GM12873 (cell line): Measurements from ENCODE around the gene DVL1.

Experiments
- CTCF ChIP-seq: IDR thresholded peaks from 2 replicates; pipeline ENCODE4 v1.5.1; 2012; ENCODE audit warnings: low read depth, mild to moderate bottlenecking, moderate library complexity, low read length, control low read depth; ENCODE audit not compliant: insufficient read depth; ENCODE audit errors: missing control alignments

The DVL1 gene

GRCh38 chr1:1330366-1331067 lies 18.7 kb downstream of the DVL1 start:
- TF ChIP-seq CTCF, result no peak

- TF ChIP-seq CTCF, result no peak
Measured at GRCh38 chr1:1329304-1330210, 19.7 kb downstream of the DVL1 start.

- no peak for TF ChIP-seq CTCF
Measured at GRCh38 chr1:1328254-1328653, 21.0 kb downstream of the DVL1 start.

GRCh38 chr1:1327291-1327690 lies 21.9 kb downstream of the DVL1 start:
- TF ChIP-seq CTCF, result no peak

- TF ChIP-seq CTCF, result no peak
Measured at GRCh38 chr1:1326075-1326605, 23.1 kb downstream of the DVL1 start.

GRCh38 chr1:1325288-1326074 lies 23.7 kb downstream of the DVL1 start:
- no peak for TF ChIP-seq CTCF
